ENCODE data around the gene MRM1. TPM values are rescaled to one million over a fixed set of nuclear protein-coding genes. Genes with fewer than 3 reads are reported as not detected.

The MRM1 gene
- total and polyA plus RNA-seq, 9 of the 15 experiments (the other 6 are each of a cell fraction or from before 2014, with no cell fraction given), result 0.61 to 28.4 (median 21.5) TPM

- TF ChIP-seq ATF3 (IDR thresholded peaks at IDR 0.05) (peak; percentile 83), ATF3 (CRISPR knock-in tag; conservative IDR thresholded peaks at IDR 0.05) (no peak), CBFA2T2 (conservative IDR thresholded peaks at IDR 0.05) (no peak), ETS2 (tag; IDR thresholded peaks at IDR 0.05; ENCODE audit: borderline replicate concordance, poor library complexity, severe bottlenecking) (no peak), DPF2 (IDR thresholded peaks at IDR 0.05) (peak; percentile 53; the same call in 1 of the 2 replicates), NFATC3 (IDR thresholded peaks at IDR 0.05) (no peak), YBX1 (IDR thresholded peaks at IDR 0.05) (no peak), ZZZ3 (IDR thresholded peaks at IDR 0.05) (no peak), SMAD1 (IDR thresholded peaks at IDR 0.05; ENCODE audit: low read depth, low read length, partially characterized antibody) (no peak), RBFOX2 (IDR thresholded peaks at IDR 0.05; ENCODE audit: low read depth, low read length) (no peak), FOXK1 (CRISPR knock-in tag; IDR thresholded peaks at IDR 0.05; ENCODE audit: borderline replicate concordance) (no peak), KLF13 (tag; IDR thresholded peaks at IDR 0.05; ENCODE audit: borderline replicate concordance, low read depth) (no peak), DIDO1 (tag; IDR thresholded peaks at IDR 0.05; ENCODE audit: low read depth) (no peak), ZNF347 (CRISPR knock-in tag; IDR thresholded peaks at IDR 0.05; ENCODE audit: low read depth) (no peak), ZNF354B (CRISPR knock-in tag; IDR thresholded peaks at IDR 0.05) (no peak), HDAC2 (IDR thresholded peaks at IDR 0.05) (0 out of 2 replicates have a peak, but pooled peaks have one; percentile 55), ATF2 (CRISPR knock-in tag; IDR thresholded peaks at IDR 0.05) (no peak)
Measured at GRCh38 chr17:36611345-36612072, 10.1 kb downstream of the MRM1 start (continued).
